Measurements from ENCODE around the gene ULK2. TPM values are rescaled to one million over a fixed set of nuclear protein-coding genes. Genes with fewer than 3 reads are reported as not detected.
"Not testable (repeated sequence)": the region's sequence is repeated elsewhere in the genome, so short reads cannot be mapped to it uniquely, and the experiment has no call there.

The ULK2 gene
- 10 to 100 TPM; 20.5 to 23.8 TPM for total RNA-seq
- long read RNA-seq, donor 1, full-length matches to known transcripts: 1 of 11 reads
- long read RNA-seq, donor 1, partial matches to known transcripts: 8 of 11 reads
- long read RNA-seq, donor 1, other reads (novel, unspliced or antisense): 2 of 11 reads
- long read RNA-seq, donor 2, partial matches to known transcripts: 3 of 3 reads
- long read RNA-seq, donor 2, other reads (novel, unspliced or antisense): 0 of 3 reads

DNA sequence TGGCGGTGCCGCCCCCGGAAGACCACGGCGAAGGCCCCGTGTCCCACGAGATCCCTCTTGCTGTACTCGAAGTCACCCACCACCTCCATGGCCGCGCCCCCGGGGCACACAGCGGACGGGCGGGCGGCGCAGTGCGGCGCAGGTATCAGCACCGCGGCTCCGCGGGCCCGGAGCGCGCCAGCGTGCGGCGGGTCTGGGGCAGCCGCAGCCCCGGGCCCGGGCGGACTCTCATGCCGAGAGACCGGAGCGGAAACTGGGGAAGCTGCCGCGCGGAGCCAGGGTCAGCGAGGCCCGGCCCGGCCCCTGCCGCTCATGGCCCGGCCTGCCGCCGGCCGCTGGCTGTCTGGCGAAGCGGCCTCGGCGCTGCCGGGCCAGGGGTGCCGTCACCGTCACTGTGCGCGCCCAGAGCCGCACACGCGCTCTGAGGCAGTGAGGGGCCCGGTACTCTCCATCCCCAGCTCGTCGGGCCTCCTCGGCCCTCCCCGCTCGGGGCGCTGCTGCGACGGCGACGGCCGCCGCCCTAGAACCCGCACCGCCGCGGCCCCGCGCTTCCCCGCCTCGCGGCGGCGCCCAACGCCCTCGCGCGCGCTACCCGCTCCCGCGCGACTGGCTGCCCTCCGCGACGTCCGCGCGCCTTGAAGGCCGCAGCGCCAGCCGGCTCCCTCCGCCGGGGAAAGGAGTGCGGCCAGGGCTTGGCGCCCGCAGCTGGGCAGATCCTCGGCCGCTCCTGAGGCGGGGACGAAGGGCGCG, at the start of gene ULK2:
TSS of gene ULK2 (minus strand) at position 608 of the 750 bp plus-strand sequence. CDS start at position 89, 519 bp downstream.
- intact Hi-C loops (cut with DNase I): no loop called here
- peak; percentile 88 for DNase-seq (ENCODE audit: low spot score)

- no peak for DNase-seq (ENCODE audit: low spot score)
- intact Hi-C loops (cut with DNase I): loop anchor here in 1 of 2 donors (10.0 kb wide), 1 partner anchor 121 kb away; no protein-coding TSS in a partner anchor
These were observed 47.7 kb upstream of the ULK2 start for GRCh38 chr17:19915245-19915978.

DNA sequence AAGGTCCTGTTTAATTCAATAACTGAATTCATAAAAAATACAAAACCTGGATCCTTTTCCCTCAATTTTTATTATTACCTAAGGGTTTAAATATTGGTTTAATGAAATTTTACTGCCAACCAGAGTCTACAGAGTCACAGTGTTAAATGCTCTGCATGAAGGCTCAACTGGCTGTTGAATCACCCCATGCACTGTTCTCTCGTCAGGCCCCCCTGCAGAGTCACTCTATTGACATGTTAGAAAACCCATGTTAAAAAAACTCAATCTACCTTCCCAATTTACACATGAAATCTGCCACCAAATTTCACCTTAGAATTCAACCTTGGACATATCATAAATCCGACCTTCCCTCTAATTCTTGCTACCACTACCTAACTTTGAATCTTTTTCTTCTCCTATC, 43.3 kb upstream of the ULK2 start:
- intact Hi-C loops (cut with DNase I): loop anchor here in 1 of 2 donors (10.0 kb wide), 1 partner anchor 116 kb away; no protein-coding TSS in a partner anchor
- DNase-seq (ENCODE audit: low spot score): no peak

DNA sequence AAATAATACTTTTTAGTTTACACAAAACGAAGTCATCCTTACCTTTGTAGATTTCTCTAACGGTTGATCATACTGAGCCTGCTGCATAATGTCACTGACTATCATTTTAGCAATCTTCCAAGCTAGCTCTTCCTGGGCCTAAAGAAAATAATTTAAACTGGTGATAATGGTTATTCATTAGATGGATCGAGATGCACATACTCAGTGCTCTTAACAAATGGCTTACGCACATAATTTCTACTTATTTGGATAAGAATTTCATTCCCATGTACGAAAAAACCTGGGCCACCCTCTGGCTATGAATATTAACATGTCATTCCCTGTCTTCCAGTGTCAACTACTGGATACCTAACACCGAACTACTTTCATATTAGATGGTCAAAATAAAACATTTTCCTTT, 41.4 kb upstream of the ULK2 start:
- intact Hi-C loops (cut with DNase I): no loop called here
- DNase-seq (ENCODE audit: low spot score): no peak

DNA sequence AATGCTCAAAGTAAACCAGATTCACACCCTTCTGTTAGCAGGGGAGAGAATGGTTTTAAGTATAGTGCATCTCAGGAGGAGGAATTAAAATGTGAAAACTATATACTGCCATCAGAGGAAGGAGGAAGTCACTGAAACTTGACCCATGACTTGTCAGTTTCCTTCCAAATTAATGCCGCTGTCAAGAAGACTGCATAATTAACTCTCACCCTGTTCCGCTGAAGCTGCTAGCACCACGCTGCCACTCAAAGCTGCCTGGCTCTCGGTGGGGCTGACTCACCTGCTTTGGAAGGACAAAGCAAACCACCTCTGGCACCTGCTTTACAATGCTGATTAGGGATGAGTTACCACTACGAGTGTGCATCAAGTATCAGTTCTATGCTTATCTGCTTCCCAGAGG, 37.8 kb upstream of the ULK2 start:
- no peak for DNase-seq (ENCODE audit: low spot score)

DNA sequence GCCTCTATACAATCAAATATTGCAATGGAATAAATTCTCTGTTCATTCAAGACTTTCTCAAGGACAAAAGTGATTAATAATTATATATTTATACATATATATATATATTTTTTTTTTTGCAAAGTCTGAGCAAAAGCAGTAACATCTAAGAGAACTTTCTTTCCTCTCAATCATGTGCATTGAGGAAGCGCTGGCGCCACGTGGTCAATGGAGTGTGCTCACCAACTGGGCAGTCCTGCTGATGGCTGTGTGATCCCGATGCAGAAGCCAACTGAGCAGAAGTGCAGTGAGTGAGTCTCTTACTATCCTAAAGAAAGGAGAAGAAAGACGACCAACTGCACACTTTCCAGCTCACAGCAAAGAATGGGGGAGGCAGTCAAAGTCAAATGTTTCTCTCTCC, 37.2 kb upstream of the ULK2 start:
- intact Hi-C loops (cut with DNase I): no loop called here
- DNase-seq (ENCODE audit: low spot score): peak; percentile 86

More for the DNA sequence above, 37.8 kb upstream of the ULK2 start:
- intact Hi-C loops (cut with DNase I): no loop called here

DNA sequence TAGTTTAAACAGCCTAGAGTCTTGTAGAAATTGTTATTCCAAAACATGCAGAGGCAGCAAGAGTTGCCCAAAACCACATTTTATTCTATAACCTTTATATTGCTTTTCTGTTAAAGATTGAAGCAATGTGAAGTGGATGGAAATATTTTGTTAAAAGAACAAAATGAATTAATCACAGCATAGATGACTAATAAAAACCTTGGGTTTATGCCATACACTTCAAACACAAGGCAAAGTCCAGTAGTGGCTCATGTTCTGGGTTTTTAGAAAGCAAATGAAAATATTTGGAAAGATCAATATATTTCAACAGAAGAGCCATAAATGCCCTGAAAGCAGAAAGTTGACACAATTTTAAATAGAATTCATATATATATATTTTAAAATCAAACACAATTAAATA, 36.7 kb upstream of the ULK2 start:
- intact Hi-C loops (cut with DNase I): no loop called here
- no peak for DNase-seq (ENCODE audit: low spot score)

DNA sequence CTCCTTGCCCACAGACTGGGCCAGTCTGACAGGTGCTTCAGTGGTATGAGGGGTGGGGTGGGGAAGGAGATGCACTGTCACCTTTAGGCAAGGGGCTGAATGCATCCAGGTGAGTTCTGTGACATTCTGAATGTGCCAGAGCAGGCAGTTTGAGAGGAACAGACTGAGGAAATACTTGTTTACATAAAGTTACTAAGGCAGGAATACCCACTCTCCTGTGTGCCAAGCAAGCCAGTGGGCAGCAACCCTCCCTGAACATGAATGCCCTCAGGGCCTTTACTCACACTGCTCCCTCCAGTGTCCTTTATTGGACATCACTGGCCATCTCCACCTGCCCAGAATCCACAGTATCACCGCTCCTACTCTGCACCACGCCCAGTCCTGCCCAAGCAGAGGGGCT, 33.1 kb upstream of the ULK2 start:
- intact Hi-C loops (cut with DNase I): no loop called here
- no peak for DNase-seq (ENCODE audit: low spot score)

DNA sequence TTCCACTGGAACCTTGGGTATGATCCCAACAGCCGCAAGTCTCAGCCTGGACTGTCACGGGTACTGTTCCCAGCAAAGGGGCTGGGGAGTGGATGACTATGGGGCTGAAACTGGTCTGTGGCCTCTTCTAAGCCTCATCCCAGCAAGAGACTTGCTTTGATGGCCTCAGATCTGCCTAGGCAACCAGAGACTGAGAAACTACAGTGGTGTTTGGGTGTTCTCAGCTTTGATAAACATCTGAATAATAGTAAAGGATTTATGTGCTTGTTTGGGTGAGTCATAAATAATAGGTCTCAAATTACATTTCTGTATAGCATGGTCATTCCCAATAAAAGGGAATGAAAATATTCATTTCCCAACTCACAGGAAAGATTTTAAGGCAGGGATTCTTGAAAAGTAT, 30.2 kb upstream of the ULK2 start:
- intact Hi-C loops (cut with DNase I): no loop called here
- DNase-seq (ENCODE audit: low spot score): no peak

DNA sequence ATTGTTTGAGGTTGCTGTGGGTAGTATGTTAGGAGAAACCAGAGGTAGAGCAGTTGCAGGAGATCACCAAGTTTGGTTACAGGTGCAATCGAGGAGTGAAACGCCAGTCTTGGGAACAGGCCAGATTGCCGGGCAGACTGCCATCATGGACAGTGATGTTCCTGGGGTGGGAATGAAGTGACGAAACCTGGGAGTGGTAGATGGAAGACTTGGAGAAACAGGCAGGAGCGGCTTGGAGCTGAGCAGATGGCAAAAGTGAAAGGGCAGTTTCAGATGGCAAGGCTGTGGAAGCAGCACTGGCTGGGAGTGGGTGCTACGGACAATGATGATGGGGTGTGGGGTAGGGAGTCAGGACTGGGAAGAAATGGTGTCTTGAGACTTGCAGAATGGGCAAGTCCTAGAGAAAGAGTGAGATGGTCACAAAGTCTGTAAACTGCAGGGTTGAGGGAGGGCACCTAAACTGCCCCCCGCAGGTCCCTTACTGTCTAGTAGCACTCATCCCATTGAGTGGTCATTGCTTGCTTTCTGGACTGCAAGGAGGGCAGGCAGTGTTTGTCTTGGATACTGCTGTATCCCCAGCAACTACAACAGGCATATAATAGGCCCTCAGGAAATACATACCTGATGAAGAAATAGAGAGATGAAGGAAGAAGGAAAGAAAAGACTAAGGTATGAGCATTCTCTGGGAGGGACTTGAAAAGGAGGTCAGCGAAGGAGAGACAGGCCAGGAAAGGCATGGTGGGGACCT, 29.5 kb upstream of the ULK2 start:
- DNase-seq (ENCODE audit: low spot score): no peak
- intact Hi-C loops (cut with DNase I): no loop called here

DNA sequence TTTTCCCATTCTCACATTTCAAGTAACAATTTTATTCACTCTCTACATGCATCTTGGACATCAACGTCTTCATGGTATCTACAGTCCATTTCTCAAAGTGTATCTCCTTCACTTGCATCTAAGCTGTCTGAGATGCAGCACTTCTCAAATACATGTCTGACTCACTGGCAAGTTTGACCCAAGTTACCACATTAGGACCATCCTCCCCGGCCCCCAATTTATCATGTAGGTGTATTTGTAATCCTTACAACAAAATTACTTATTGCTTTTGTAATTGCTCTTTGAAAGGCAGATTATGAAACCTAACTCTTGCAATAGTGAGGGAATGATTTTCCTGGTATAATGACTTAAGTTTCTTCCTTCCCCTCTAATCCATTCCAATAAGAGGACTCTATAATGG, 28.9 kb upstream of the ULK2 start:
- no peak for DNase-seq (ENCODE audit: low spot score)
- intact Hi-C loops (cut with DNase I): no loop called here

DNA sequence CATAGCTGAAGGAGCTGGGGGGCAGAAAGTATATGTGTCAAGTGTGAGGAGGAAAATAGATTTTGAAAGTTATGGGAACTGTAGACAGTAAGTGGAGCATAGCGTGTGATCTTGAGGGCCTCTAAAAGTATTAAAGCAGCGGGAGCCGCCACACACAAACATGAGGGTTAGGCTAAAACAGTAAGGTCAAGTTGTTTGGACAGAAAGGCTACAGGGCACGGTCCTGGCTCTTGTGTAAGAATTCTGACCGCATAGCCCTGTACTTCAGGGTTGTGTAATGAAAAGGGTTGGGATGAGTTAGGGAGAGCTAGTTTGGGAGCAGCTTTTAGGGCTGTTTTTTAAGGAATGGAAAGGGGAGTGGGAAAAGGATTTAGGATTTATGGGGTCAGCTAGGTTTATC, 22.8 kb upstream of the ULK2 start:
- DNase-seq (ENCODE audit: low spot score); intact Hi-C loops (cut with DNase I): not testable (repeated sequence)

DNA sequence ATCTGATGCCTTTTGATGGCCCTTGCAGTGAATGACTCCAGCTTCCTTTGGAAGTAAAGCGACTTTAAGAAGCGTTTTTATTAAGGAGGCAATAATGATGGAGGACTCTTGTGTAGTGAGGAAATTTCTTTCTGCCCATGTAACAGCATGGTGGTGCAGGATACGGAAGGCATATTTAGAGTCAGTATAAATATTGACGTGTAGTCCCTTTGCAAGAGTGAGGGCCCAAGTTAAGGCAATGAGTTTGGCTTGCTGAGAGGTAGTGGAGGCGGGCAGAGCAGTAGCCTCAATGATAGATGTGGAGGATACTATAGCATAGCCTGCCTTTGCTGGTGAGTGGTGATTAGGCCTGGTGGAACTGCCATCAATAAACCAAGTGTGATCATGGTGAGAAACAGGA, 22.3 kb upstream of the ULK2 start:
- intact Hi-C loops (cut with DNase I); DNase-seq (ENCODE audit: low spot score): not testable (repeated sequence)

DNA sequence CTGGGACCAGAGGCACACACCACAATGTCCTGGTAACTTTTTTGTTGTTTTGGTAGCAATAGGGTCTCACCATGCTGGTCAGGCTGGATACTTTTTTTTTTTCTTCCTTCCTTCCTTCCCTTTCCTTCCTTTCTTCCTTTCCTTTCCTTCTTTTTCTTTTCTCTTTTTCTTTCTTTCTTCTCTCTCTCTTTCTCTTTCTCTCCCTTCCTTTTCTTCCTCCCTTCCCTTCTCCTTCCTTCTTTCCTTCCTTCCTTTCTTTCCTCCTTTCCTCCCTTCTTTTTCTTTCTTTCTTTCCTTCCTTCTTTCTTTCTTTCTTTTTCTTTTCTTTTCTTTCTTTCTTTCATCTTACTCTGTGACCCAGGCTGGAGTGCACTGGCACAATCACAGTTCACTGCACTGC, 18.4 kb upstream of the ULK2 start:
- intact Hi-C loops (cut with DNase I): no loop called here

GRCh38 chr17:19883537-19884215, 15.9 kb upstream of the ULK2 start:
- no peak for DNase-seq (ENCODE audit: low spot score)
- intact Hi-C loops (cut with DNase I): no loop called here

More for the DNA sequence above, 18.4 kb upstream of the ULK2 start:
- DNase-seq (ENCODE audit: low spot score): no peak

DNA sequence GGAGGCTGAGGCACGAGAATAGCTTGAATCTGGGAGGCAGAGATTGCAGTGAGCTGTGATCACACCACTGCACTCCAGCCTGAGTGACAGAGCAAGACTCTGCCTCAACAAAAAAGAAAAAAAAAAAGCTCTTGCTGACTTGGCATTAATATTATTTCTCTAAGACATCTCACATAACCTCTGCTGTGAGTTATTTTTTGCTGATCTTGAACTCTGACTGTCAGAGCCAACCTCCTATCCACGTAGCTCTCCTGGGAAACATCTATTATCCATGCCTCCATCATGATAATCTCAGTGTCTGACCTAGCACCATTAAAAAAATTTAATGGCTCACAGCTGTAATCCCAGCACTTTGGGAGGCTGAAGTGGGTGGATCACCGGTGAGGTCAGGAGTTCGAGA, 12.7 kb upstream of the ULK2 start:
- no peak for DNase-seq (ENCODE audit: low spot score)
- intact Hi-C loops (cut with DNase I): no loop called here

DNA sequence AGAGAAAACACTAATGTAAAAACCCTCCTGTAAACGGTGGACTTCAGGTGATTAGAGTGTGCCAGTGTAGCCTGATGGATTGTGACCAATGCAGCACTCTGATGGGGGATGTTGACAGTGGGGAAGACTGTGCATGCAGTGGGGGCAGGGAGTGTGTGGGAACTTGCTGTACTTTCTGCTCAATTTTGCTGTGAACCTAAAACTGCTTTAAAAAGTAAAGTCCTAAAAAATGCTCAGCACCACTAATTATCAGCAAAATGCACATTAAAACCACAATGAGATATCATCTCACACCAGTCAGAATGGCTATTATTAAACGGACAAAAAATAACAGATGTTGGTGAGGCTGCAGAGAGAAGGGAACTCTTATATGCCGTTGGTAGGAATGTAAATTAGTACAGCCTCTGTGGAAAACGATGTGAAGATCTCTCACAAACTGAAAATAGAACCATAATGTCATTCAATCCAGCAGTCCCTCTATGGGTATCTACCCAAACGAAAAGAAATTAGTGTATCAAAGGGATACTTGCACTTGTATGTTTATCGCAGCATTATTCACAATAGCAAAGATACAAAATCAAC, 9.7 kb upstream of the ULK2 start:
- intact Hi-C loops (cut with DNase I): no loop called here

DNA sequence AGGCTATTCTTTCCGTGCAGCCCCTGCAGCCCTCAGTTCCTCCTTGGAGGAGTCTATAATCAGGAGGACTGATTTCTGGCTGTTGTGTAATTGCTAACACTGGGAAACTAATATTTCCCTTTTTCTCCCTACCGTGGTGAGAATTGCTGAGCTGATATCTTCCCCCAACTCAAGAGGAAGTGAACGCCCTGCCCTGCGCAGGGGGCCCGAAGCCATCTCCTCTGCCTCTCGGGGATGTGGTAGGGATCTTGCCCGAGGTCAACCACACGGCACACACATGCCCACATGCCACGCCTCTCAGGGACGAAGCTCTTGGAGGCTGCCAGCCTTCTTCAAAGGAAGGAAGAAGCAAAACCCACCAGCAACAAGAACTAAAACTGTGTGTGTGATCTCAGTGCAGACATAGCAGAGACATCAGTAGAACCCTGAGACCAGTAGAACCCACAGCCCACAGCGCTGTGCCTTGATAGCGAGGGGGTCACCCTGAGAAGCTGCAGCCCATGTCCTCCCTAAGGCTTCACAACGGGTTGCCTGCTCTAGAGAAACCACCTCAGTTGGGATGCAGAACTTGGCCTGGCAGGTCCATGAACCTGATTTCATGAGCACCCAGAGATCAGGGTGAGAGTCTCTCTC, 8.9 kb upstream of the ULK2 start:
- intact Hi-C loops (cut with DNase I): no loop called here
- peak; percentile 88 for DNase-seq (ENCODE audit: low spot score)

More for the DNA sequence above, 9.7 kb upstream of the ULK2 start:
- no peak for DNase-seq (ENCODE audit: low spot score)
